GM19463 (cell line): ENCODE measurements around the gene HS6ST3.

Source experiments
- ATAC-seq: cut with Tn5 transposase; IDR thresholded peaks from one replicate; pipeline ENCODE4 v1.9.1; 2021; ENCODE audit warnings: mild to moderate bottlenecking, moderate library complexity; ENCODE audit not compliant: unreplicated experiment

HS6ST3 gene

DNA sequence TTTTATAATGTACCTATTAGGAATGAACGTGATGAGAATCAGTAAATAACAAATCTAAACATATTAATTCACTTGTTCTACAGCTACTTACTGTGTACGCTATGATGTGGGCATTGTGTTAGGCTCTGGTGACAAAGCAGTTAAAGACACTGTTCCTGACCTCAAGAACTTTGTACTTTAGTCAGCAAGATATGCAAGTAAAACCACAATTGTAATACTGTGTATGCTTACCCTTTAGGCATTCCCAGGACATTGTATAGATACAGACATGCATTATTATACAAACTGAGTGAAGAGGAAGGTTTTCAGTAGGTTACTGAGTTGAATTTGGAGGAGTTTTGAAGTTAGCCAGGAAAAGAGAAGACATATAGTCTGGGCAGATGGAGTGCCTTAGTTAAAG, 435.8 kb downstream of the HS6ST3 start:
- no peak for ATAC-seq

- ATAC-seq: no peak
These were observed 437.6 kb downstream of the HS6ST3 start for GRCh38 chr13:96527497-96527896.

GRCh38 chr13:96532804-96533203, 442.9 kb downstream of the HS6ST3 start:
- no peak for ATAC-seq

DNA sequence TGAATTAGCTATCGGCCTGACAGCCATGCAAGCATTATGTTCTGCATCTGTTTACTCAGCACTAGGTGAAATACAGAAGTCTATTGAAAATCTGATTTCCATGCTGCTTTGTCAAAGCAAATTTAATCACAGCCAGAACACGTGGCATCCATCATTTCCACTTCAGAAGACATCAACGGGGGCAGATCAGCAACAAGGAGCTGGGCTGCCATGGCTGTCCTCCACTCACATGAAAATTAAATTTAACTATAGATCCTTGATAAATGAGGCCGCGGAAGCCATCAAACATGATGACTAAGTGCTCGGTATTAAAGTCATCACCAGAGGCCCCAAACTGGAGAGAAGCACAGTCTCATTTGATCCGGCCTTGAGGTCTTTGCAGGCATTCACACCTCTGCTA, 443.5 kb downstream of the HS6ST3 start:
- ATAC-seq: no peak

DNA sequence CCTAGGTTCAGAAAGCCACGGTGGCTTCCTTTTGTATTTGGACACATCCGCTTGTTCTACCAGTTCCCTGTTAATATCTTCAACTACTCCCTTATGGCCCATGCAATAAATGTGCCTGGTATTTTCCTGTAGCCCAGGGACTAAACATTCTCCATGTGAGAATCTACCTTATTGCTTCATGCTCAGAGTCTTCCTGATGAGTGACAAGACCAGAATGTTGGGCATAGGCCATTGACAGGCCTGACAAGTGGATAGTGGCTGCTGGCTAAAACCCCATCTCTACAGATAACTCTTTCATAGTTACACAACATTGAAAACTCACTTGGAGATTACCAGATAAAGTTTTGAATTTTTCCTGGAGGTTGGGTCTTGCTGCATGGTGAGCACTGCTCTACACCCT, 449.9 kb downstream of the HS6ST3 start:
- no peak for ATAC-seq

GRCh38 chr13:96540670-96541069, 450.8 kb downstream of the HS6ST3 start:
- no peak for ATAC-seq

- no peak for ATAC-seq
These were observed 453.1 kb downstream of the HS6ST3 start for GRCh38 chr13:96542986-96543385.

- ATAC-seq: no peak
These were observed 455.1 kb downstream of the HS6ST3 start for GRCh38 chr13:96544957-96545356.

GRCh38 chr13:96546463-96546862, 456.6 kb downstream of the HS6ST3 start:
- no peak for ATAC-seq

DNA sequence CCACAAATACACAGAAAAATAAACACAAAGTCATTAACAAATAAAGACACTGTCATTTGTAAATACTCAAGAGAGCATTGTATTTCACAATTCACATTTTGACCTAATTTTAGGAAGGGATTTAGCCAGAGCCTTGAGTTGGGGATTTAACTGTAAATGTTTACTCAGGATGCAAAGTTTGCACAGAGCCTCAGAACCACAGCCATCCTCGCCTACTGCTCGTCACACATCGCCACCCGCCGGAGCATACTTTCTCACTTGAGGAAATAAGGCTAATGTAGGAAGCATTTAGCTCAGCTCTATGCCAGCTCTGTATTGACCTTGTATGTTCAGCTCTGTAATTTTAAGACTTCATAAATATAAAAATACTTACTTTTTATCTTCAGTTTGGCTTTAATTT, 461.6 kb downstream of the HS6ST3 start:
- ATAC-seq: no peak

GRCh38 chr13:96552559-96552958, 462.7 kb downstream of the HS6ST3 start:
- no peak for ATAC-seq

- ATAC-seq: no peak
These were observed 463.9 kb downstream of the HS6ST3 start for GRCh38 chr13:96553796-96554195.

DNA sequence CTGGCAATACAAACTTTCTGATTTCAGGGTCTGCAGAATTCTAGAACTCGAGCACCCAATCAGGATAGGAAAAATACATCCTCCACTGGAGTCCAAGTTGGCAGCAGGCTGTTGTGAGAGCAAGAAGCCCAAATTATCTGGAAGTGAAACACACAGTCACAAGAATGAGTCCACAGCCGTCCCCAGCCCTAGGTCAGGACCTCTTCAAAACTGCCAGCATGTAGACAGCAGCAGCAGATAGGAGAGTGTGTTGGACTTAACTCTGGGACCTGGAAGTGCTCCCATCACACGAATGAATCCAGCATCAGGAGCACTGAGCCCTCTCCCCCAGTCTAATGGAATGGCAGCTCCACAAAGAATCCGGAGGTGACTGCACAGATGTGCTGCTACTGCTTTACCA, 483.7 kb downstream of the HS6ST3 start:
- ATAC-seq: no peak

- no peak for ATAC-seq
These were observed 485.8 kb downstream of the HS6ST3 start for GRCh38 chr13:96575423-96576320.

GRCh38 chr13:96581741-96582140, 491.8 kb downstream of the HS6ST3 start:
- ATAC-seq: no peak

DNA sequence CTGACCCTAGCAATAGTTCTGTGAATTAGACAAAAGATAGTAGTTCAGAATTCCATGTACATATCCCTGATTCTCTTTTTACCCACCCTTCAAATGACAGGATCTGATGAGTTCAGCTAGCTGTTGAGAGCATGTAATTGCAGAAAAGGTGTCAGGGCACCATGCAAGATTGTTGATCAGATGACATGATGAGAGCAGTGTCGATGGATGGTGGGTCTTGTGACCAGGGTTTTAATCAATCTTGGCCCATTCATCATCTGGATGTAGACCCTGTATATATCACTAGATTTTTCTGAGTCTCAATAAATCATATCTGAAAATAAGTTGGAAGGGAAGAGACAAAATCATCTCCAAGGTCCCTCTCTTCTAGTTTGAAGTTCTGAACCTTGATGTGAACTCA, 525.3 kb downstream of the HS6ST3 start:
- ATAC-seq: no peak

DNA sequence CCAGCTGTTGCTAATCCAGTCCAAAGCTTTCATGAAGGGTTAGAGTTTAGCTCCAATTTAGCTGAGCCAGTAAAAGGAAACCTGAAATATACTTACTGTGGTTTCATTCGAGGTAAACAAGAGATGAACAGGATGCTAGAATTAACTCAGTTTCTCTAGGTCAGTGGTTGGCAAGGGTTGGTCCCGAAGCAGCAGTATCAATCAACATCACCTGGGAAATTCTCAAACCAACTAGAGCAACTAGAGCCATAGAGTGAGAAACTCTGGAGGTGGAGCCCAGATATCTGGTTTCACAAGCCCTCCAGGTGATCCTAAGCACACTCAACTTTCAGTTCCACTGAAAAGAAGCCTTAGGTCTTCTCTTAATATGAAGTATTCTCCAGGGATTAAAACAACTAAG, 527.6 kb downstream of the HS6ST3 start:
- no peak for ATAC-seq

DNA sequence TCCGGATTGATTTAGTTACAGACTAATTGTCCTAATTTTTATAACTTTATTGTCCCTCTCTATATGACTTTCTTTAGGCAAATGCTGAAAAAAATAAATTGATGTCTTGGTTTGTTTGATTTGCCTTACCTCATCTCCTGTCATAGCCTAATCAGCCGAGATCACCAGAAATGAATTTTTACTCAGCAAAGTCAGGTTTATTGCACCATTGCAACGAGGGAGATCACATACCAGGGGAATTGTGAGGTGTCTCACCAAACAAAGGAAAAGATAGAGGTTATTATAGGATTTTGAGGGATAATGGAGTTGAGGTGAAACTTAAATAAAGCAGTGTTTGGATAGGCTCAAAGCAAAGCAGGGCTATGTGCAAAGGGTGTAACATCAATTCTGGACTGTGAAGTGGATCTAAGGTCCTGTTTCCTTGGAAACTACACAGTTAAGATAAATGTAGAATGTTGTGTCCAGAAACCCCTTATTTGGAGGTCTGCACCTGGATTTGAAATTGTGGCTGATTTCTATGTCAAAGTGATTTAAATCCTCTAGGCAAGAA, 531.8 kb downstream of the HS6ST3 start:
- no peak for ATAC-seq

DNA sequence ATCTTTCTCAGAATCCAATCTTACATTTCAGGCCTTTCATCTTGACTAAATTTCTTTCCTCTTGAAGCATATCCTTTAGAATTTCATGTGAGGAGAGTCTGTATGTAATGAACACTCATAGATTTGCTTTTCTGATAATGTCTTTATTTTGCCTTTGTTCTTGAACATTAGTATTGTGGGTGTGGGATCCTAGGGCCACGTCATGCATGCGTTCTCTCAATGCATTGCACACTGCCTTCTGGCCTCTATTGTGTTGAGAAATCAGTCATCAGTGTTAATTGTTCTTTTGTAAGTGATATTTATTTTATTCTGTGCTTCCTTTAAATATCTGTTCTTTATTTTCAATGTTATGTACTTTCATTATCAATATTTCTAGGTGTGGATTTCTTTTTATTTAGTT, 539.4 kb downstream of the HS6ST3 start:
- no peak for ATAC-seq

DNA sequence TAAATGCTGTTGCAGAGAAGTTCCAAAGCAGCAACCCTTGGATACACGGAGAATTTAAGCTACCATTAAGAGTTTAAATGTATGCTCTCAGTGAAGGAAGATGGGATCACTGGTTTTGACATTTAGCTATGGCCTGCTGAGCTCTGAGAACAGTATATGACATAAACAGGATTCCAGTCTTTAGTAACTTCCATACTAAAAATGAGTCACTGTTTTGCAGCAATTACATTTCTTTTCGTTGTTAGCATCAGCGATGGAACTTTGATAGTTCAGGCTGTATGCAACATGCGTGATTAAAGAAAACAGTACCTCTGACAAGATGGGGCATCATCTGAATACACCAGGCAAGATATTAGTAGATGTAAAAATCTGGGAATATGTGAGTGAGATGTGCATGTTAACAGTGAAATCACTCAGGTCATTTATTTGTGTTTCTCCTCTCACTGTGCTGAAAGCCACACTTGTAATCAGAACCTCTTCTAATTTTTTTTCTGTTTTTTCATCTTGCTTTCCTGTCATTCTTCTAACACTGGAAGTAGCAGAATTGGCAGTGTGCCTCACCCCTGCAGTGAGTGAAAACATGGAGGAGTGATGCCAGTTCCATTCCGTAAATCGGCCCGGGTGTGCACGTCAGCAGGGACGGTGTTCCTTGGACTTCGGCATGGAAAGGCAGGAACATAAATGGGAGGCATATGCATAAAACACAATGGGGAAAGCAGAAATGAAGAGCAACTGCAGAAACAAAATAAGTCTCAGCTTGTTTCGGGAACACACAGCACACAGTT, 542.8 kb downstream of the HS6ST3 start:
- no peak for ATAC-seq

DNA sequence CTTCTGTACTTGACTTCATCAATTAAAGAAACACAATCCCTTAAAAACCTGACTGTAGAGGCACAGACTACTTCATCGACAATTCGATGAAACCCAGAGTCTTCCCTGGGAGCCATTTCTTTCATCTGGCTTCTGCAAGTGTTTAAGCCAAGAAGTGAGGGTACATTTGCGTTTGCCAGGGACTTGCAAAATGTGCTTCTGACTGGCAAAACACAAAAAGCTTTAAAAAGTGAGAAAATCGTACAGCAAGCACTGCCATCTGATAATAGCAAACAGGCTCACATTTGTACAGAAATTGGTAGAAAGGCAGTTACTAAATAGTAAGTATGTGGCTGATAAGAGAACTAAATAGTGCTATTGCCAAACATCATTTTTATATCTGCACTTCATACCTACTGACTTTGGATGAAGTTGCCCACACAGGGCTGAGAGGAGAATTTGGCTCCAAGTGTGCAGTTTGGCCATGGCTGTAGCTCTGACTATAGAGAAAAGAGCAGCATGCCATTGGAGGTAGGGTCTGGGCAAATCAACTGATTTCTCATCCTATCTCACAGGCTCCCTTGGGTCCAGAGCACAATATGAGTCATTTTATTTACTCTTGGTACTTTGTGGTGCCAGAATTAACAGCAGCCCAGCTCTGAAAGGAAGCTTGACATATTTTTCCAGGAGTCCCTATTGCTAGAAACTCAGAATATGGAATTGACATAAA, 546.2 kb downstream of the HS6ST3 start:
- no peak for ATAC-seq
